Cerebellar nuclear complex (tissue), 1 donor: ENCODE measurements around the gene ZC3H13.

Experiments used
- DNase-seq, 2 experiments: peaks; one replicate each; lab custom pipeline; 2025; lab: John Stamatoyannopoulos, UW

ZC3H13 gene

GRCh38 chr13:46052319-46053161 lies at the start of gene ZC3H13:
ZC3H13 (minus strand) TSS chr13:46052746; CDS start chr13:46045507, 7,239 bp downstream.
- DNase-seq = peak; percentile 46 to 88

GRCh38 chr13:46102255-46102605 lies 49.7 kb upstream of the ZC3H13 start:
- DNase-seq = no peak

- DNase-seq = no peak
These were observed 49.1 kb upstream of the ZC3H13 start for GRCh38 chr13:46101484-46102254.

- no peak for DNase-seq
These were observed 48.5 kb upstream of the ZC3H13 start for GRCh38 chr13:46101002-46101401.

- no peak for DNase-seq
These were observed 47.8 kb upstream of the ZC3H13 start for GRCh38 chr13:46100191-46100815.

- no peak for DNase-seq
These were observed 45.1 kb upstream of the ZC3H13 start for GRCh38 chr13:46097663-46098062.

- DNase-seq = no peak
These were observed 44.5 kb upstream of the ZC3H13 start for GRCh38 chr13:46097015-46097414.

- no peak for DNase-seq
These were observed 41.9 kb upstream of the ZC3H13 start for GRCh38 chr13:46094478-46094877.

- no peak for DNase-seq
These were observed 36.4 kb upstream of the ZC3H13 start for GRCh38 chr13:46088821-46089562.

GRCh38 chr13:46087481-46087880 lies 34.9 kb upstream of the ZC3H13 start:
- DNase-seq = no peak

GRCh38 chr13:46086985-46087384 lies 34.4 kb upstream of the ZC3H13 start:
- no peak for DNase-seq

- DNase-seq = no peak
These were observed 33.9 kb upstream of the ZC3H13 start for GRCh38 chr13:46086421-46086922.

- DNase-seq = no peak
These were observed 33.2 kb upstream of the ZC3H13 start for GRCh38 chr13:46085737-46086136.

- no peak for DNase-seq
These were observed 29.8 kb upstream of the ZC3H13 start for GRCh38 chr13:46082324-46082723.

GRCh38 chr13:46079770-46080169 lies 27.2 kb upstream of the ZC3H13 start:
- no peak for DNase-seq

- DNase-seq = no peak
These were observed 24.7 kb upstream of the ZC3H13 start for GRCh38 chr13:46077265-46077664.

GRCh38 chr13:46076827-46077226 lies 24.3 kb upstream of the ZC3H13 start:
- no peak for DNase-seq

- DNase-seq = no peak
These were observed 23.3 kb upstream of the ZC3H13 start for GRCh38 chr13:46075811-46076210.

GRCh38 chr13:46071590-46072249 lies 19.2 kb upstream of the ZC3H13 start:
- DNase-seq = no peak

- no peak for DNase-seq
These were observed 10.7 kb upstream of the ZC3H13 start for GRCh38 chr13:46063292-46063691.

GRCh38 chr13:46062185-46062584 lies 9.6 kb upstream of the ZC3H13 start:
- DNase-seq = no peak
